ENCODE results near the gene SIRT6. TPM values are rescaled to one million over a fixed set of nuclear protein-coding genes. Genes with fewer than 3 reads are reported as not detected.
A peak's percentile ranks its signal among the peaks of the same experiment; 100 is the strongest.
"Not testable (repeated sequence)": the region's sequence is repeated elsewhere in the genome, so short reads cannot be mapped to it uniquely, and the experiment has no call there.

The SIRT6 gene
- total RNA-seq, 1 donor from 2014 or later, result 34.6 TPM

- Mint-ChIP-seq H3K27ac (no peak overlapping the region), H3K36me3 (ENCODE audit: low read depth) (no peaks in the 10 kb centered on the region), H3K4me3 (ENCODE audit: low read depth) (no peak overlapping the region), H3K27me3 (ENCODE audit: low read depth) (peaks cover 6% of the 10 kb centered on the region), H3K4me1 (ENCODE audit: low read depth) (peaks cover 7% of the 10 kb centered on the region), H3K9me3 (no peaks in the 10 kb centered on the region)
- intact Hi-C loops (cut with micrococcal nuclease), result no loop called here
- no peak for DNase-seq (ENCODE audit: low spot score)
Observed at GRCh38 chr19:4130744-4131438, 51.5 kb downstream of the SIRT6 start.

DNA sequence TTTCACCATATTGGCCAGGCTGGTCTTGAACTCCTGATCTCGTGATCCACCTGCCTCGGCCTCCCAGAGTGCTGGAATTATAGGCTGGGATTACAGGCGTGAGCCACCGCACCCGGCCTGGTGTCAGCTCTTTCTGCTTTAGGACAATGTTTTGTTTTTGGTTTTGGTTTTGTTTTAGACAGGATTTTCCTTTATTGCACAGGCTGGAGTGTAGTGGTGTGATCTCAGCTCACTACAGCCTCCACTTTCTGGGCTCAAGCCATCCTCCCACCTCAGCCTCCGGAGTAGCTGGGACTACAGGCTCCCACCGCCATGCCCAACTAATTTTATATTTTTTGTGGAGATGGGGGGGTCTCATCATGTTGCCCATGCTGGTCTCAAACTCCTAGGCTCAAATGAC, 53.3 kb downstream of the SIRT6 start:
- peaks cover 11% of the 10 kb centered on the region for H3K4me1 Mint-ChIP-seq (ENCODE audit: low read depth)
- DNase-seq (ENCODE audit: low spot score); H3K36me3 Mint-ChIP-seq (ENCODE audit: low read depth); H3K4me3 Mint-ChIP-seq (ENCODE audit: low read depth); H3K27ac Mint-ChIP-seq; H3K27me3 Mint-ChIP-seq (ENCODE audit: low read depth); H3K9me3 Mint-ChIP-seq: not testable (repeated sequence)
- intact Hi-C loops (cut with micrococcal nuclease), result loop anchor here (10.0 kb wide), 1 partner anchor 124 kb away; the partner anchor contains the start of gene PIAS4

DNA sequence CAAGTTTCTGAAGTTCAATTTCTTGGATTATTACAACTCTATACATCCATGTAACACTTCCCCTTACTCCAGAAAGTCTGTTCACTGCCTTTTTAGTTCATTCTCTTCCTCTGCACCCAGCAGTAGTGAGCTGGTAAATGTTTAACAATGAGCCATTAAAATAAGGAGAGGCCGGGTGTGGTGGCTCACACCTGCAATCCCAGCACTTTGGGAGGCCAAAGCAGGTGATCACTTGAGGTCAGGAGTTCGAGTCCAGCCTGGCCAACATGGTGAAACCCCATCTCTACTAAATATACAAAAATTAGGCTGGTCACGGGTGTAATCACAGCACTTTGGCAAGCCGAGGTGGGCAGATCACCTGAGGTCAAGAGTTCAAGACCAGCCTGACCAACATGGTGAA, 55.0 kb downstream of the SIRT6 start:
- intact Hi-C loops (cut with micrococcal nuclease), result loop anchor here (10.0 kb wide), 1 partner anchor 123 kb away; the partner anchor contains the start of gene PIAS4
- not testable (repeated sequence) for H3K9me3 Mint-ChIP-seq; H3K4me3 Mint-ChIP-seq (ENCODE audit: low read depth); H3K27me3 Mint-ChIP-seq (ENCODE audit: low read depth); H3K36me3 Mint-ChIP-seq (ENCODE audit: low read depth); DNase-seq (ENCODE audit: low spot score); H3K27ac Mint-ChIP-seq
- H3K4me1 Mint-ChIP-seq (ENCODE audit: low read depth), result peaks cover 20% of the 10 kb centered on the region

- H3K4me3 Mint-ChIP-seq (ENCODE audit: low read depth), result peak overlapping the region; percentile 77
- peak overlapping the region; percentile 59 for H3K27ac Mint-ChIP-seq
Observed at GRCh38 chr19:4124638-4125037, 57.7 kb downstream of the SIRT6 start.

More at GRCh38 chr19:4124638-4125037, 57.7 kb downstream of the SIRT6 start:
- peaks cover 17% of the 10 kb centered on the region for H3K4me1 Mint-ChIP-seq (ENCODE audit: low read depth)
- no peaks in the 10 kb centered on the region for H3K9me3 Mint-ChIP-seq
- intact Hi-C loops (cut with micrococcal nuclease), result loop anchor here (5.0 to 10.0 kb wide), 3 partner anchors 37 to 120 kb away; partner anchors contain the start of genes PIAS4 and ZBTB7A
- no peak for DNase-seq (ENCODE audit: low spot score)
- H3K27me3 Mint-ChIP-seq (ENCODE audit: low read depth), result no peaks in the 10 kb centered on the region
- peaks cover 3% of the 10 kb centered on the region for H3K36me3 Mint-ChIP-seq (ENCODE audit: low read depth)

Other genes with a start within 250 kb of the SIRT6 start
- gene NMRK2, start 249.5 kb downstream of the SIRT6 start, total RNA-seq, result not detected in 2 replicates
- gene DAPK3, start 211.5 kb downstream of the SIRT6 start, total RNA-seq, result 40.1 and 43.3 TPM in 2 replicates
- gene EEF2, start 197.1 kb downstream of the SIRT6 start, total RNA-seq, result 2,377 and 2,451 TPM in 2 replicates
- gene PIAS4, start 174.8 kb downstream of the SIRT6 start, total RNA-seq, result 31.5 and 36.3 TPM in 2 replicates
- gene ZBTB7A, start 115.7 kb downstream of the SIRT6 start, total RNA-seq, result 39.9 and 41.2 TPM in 2 replicates
- gene MAP2K2, start 58.4 kb downstream of the SIRT6 start, total RNA-seq, result 131 and 141 TPM in 2 replicates
- 1.6 and 2.5 TPM in 2 replicates for gene CREB3L3, start 28.9 kb downstream of the SIRT6 start, total RNA-seq
- 0.30 and 0.50 TPM in 2 replicates for gene ANKRD24, start 126 bp upstream of the SIRT6 start, total RNA-seq
- gene EBI3, start 47.0 kb upstream of the SIRT6 start, total RNA-seq, result 47.0 and 55.4 TPM in 2 replicates
- gene YJU2, start 64.5 kb upstream of the SIRT6 start, total RNA-seq, result 29.7 and 30.8 TPM in 2 replicates
- 0.46 and 1.2 TPM in 2 replicates for gene SHD, start 96.7 kb upstream of the SIRT6 start, total RNA-seq
- 9.2 and 10.8 TPM in 2 replicates for gene TMIGD2, start 119.8 kb upstream of the SIRT6 start, total RNA-seq
- 26.8 and 32.8 TPM in 2 replicates for gene FSD1, start 122.0 kb upstream of the SIRT6 start, total RNA-seq
- gene STAP2, start 156.3 kb upstream of the SIRT6 start, total RNA-seq, result 15.4 and 17.1 TPM in 2 replicates
- gene MPND, start 161.0 kb upstream of the SIRT6 start, total RNA-seq, result 19.3 and 20.2 TPM in 2 replicates
- gene SH3GL1, start 218.0 kb upstream of the SIRT6 start, total RNA-seq, result 49.2 and 56.3 TPM in 2 replicates
- 81.9 and 87.8 TPM in 2 replicates for gene CHAF1A, start 220.1 kb upstream of the SIRT6 start, total RNA-seq

Measured in activated T-helper 2 cell treated with anti-CD3 and anti-CD28 coated beads, Interferon-gamma antibody, Interleukin-2, Interleukin-4, amounts not matched to agents 10 μg/mL and 5 μg/mL and 100 μg/mL, durations not matched to agents 14 hours and 24 hours and 36 hours (primary cell).